H1 (cell line): ENCODE data around the gene SCRG1. TPM values are rescaled to one million over a fixed set of nuclear protein-coding genes. Genes with fewer than 3 reads are reported as not detected.
A peak's percentile ranks its signal among the peaks of the same experiment; 100 is the strongest.

ENCODE experiments used
- CTCF ChIA-PET: fragments of 300-600 bp; sonication (Branson Sonifier 250); formaldehyde crosslinking; loops from one replicate; lab custom pipeline; 2021; ENCODE audit not compliant: partially characterized antibody; lab: Charles Lee
- POLR2A ChIA-PET: fragments of 300-600 bp; sonication (Branson Sonifier 250); formaldehyde crosslinking; loops from one replicate; lab custom pipeline; 2021; ENCODE audit warnings: inconsistent platforms; ENCODE audit not compliant: partially characterized antibody; lab: Charles Lee
- DNase-seq, 2 experiments: peaks; one replicate each; pipeline versions ENCODE4 v3.0.0 to v3.0.0-alpha.2; 2010 to 2022; ENCODE audit warnings: low spot score in 2 of 2, low read depth in 1 of 2, mixed read lengths in 1 of 2
- FAIRE-seq: peaks from 2 replicates; lab custom pipeline; 2011; peaks lifted over from hg19 to GRCh38; lab: Jason Lieb, UNC
- H2AFZ ChIP-seq: 2 replicates; pipeline ENCODE4 v1.8.1; 2012; ENCODE audit warnings: low read length, inconsistent platforms
- H2AK5ac ChIP-seq: 2 replicates; pipeline ENCODE4 v1.6.1; 2013; ENCODE audit warnings: low read depth, low read length
- H2BK120ac ChIP-seq: replicated peaks from 2 replicates; pipeline ENCODE3; 2013; ENCODE audit warnings: low read depth, low read length, inconsistent platforms
- H2BK12ac ChIP-seq: 2 replicates; pipeline ENCODE4 v1.6.1; 2013; ENCODE audit warnings: low read depth, low read length
- H2BK15ac ChIP-seq: 2 replicates; pipeline ENCODE4 v1.6.1; 2013; ENCODE audit warnings: low read length
- H2BK20ac ChIP-seq: 2 replicates; pipeline ENCODE4 v1.6.1; 2013; ENCODE audit warnings: low read length
- H2BK5ac ChIP-seq: 2 replicates; pipeline ENCODE4 v1.6.1; 2013; ENCODE audit warnings: low read depth, low read length
- H3K14ac ChIP-seq: 2 replicates; pipeline ENCODE4 v1.6.1; 2013; ENCODE audit warnings: inconsistent platforms; ENCODE audit not compliant: insufficient read length
- H3K18ac ChIP-seq: 2 replicates; pipeline ENCODE4 v1.6.1; 2013; ENCODE audit warnings: low read length; ENCODE audit errors: extremely low read depth
- H3K23ac ChIP-seq: 2 replicates; pipeline ENCODE4 v1.6.1; 2013; ENCODE audit warnings: inconsistent platforms; ENCODE audit not compliant: insufficient read length
- H3K23me2 ChIP-seq: 2 replicates; pipeline ENCODE4 v1.6.1; 2013; ENCODE audit warnings: low read depth, low read length
- H3K27ac ChIP-seq: 2 replicates; pipeline ENCODE4 v1.6.1; 2011; ENCODE audit warnings: low read depth, low read length, inconsistent platforms
- H3K27me3 ChIP-seq, 4 experiments: replicated peaks in 1 of 4; 1 replicate in 1 of 4; 2 replicates in 3 of 4; pipeline versions ENCODE4 v1.6.1 to v1.8.1; 2011 to 2013; ENCODE audit warnings: low read length in 3 of 4, mild to moderate bottlenecking in 3 of 4, inconsistent platforms in 2 of 4, mixed read lengths in 2 of 4, moderate library complexity in 1 of 4; ENCODE audit not compliant: control insufficient read depth in 3 of 4, insufficient read depth in 3 of 4; ENCODE audit errors: extremely low read depth in 1 of 4
- H3K36me3 ChIP-seq, 4 experiments: 2 replicates each; pipeline versions ENCODE4 v1.6.1 to v1.8.1; 2011 to 2013; ENCODE audit warnings: mild to moderate bottlenecking in 4 of 4, low read length in 3 of 4, moderate library complexity in 2 of 4, control low read depth in 1 of 4, inconsistent platforms in 1 of 4; ENCODE audit not compliant: insufficient read depth in 4 of 4, control insufficient read depth in 2 of 4
- H3K4ac ChIP-seq: replicated peaks from 2 replicates; pipeline ENCODE3; 2013; ENCODE audit warnings: low read length, low read depth, mixed read lengths, inconsistent platforms; ENCODE audit not compliant: insufficient read length
- H3K4me1 ChIP-seq, 4 experiments: replicated peaks in 1 of 4; 1 replicate in 1 of 4; 2 replicates in 3 of 4; pipeline versions ENCODE4 v1.6.1 to v1.8.1; 2011 to 2013; ENCODE audit warnings: low read length in 3 of 4, inconsistent platforms in 2 of 4, mixed read lengths in 1 of 4; ENCODE audit not compliant: insufficient read depth in 4 of 4, control insufficient read depth in 3 of 4
- H3K4me2 ChIP-seq, 2 experiments: 2 replicates each; pipeline versions ENCODE4 v1.6.1 to v1.8.1; 2011 to 2013; ENCODE audit warnings: low read depth in 2 of 2, low read length in 2 of 2, control low read depth in 1 of 2, inconsistent platforms in 1 of 2, mild to moderate bottlenecking in 1 of 2; ENCODE audit not compliant: insufficient read depth in 1 of 2
- H3K4me3 ChIP-seq, 4 experiments: fragments of 200-600, 300-600 bp in 1 of 4; sonication (generic), shearing (Covaris generic), sonication (Bioruptor Twin) in 1 of 4; 2 replicates each; pipeline versions ENCODE4 v1.5.1 to v1.8.1; 2011 to 2016; ENCODE audit warnings: low read length in 4 of 4, low read depth in 3 of 4, control low read depth in 2 of 4, inconsistent platforms in 2 of 4, mild to moderate bottlenecking in 2 of 4, mixed read lengths in 1 of 4, moderate library complexity in 1 of 4; ENCODE audit not compliant: insufficient read depth in 2 of 4; ENCODE audit errors: extremely low read depth in 1 of 4
- H3K56ac ChIP-seq: replicated peaks from 2 replicates; pipeline ENCODE3; 2013; ENCODE audit warnings: low read depth, mild to moderate bottlenecking, mixed read lengths, low read length, inconsistent platforms; ENCODE audit not compliant: insufficient read length
- H3K79me1 ChIP-seq: 2 replicates; pipeline ENCODE4 v1.6.1; 2013; ENCODE audit warnings: low read depth, low read length, control low read depth
- H3K79me2 ChIP-seq, 2 experiments: 2 replicates each; pipeline versions ENCODE4 v1.6.1 to v1.8.1; 2012 to 2013; ENCODE audit warnings: low read length in 2 of 2, mild to moderate bottlenecking in 2 of 2, inconsistent platforms in 1 of 2; ENCODE audit not compliant: insufficient read depth in 2 of 2, control insufficient read depth in 1 of 2
- H3K9ac ChIP-seq, 4 experiments: replicated peaks in 1 of 4; 1 replicate in 1 of 4; 2 replicates in 3 of 4; pipeline versions ENCODE4 v1.6.1 to v1.8.1; 2011 to 2013; ENCODE audit warnings: low read depth in 3 of 4, low read length in 3 of 4, control low read depth in 2 of 4, mild to moderate bottlenecking in 2 of 4, moderate library complexity in 2 of 4, inconsistent platforms in 1 of 4; ENCODE audit errors: extremely low read depth in 1 of 4
- H3K9me3 ChIP-seq, 2 experiments: 2 replicates each; pipeline versions ENCODE4 v1.6.1 to v1.8.1; 2012 to 2013; ENCODE audit warnings: mild to moderate bottlenecking in 2 of 2, moderate library complexity in 2 of 2, control low read depth in 1 of 2, inconsistent platforms in 1 of 2, low read depth in 1 of 2, low read length in 1 of 2, mixed read lengths in 1 of 2; ENCODE audit not compliant: insufficient read depth in 2 of 2
- H4K20me1 ChIP-seq, 2 experiments: replicated peaks in 1 of 2; 2 replicates each; pipeline versions ENCODE3 to v1.8.1; 2011 to 2013; ENCODE audit warnings: inconsistent platforms in 2 of 2, low read length in 2 of 2, mild to moderate bottlenecking in 1 of 2; ENCODE audit not compliant: insufficient read depth in 2 of 2, control insufficient read depth in 1 of 2
- H4K5ac ChIP-seq: 2 replicates; pipeline ENCODE4 v1.6.1; 2013; ENCODE audit warnings: low read length, low read depth, mixed read lengths, inconsistent platforms; ENCODE audit not compliant: insufficient read length
- H4K8ac ChIP-seq: 2 replicates; pipeline ENCODE4 v1.8.0; 2013; ENCODE audit warnings: mild to moderate bottlenecking, moderate library complexity, low read length, inconsistent platforms; ENCODE audit not compliant: insufficient read depth; ENCODE audit errors: extremely low read depth
- H4K91ac ChIP-seq: replicated peaks from 2 replicates; pipeline ENCODE3; 2013; ENCODE audit warnings: low read length, mixed read lengths, inconsistent platforms; ENCODE audit not compliant: insufficient read length
- BCL11A ChIP-seq, 2 experiments: IDR thresholded peaks; one replicate each; pipeline ENCODE4 v1.6.1; 2011; ENCODE audit warnings: low read depth in 2 of 2, low read length in 2 of 2, mild to moderate bottlenecking in 2 of 2
- HDAC2 ChIP-seq, 2 experiments: fragments of 300-600 bp in 1 of 2; sonication (generic) in 1 of 2; IDR thresholded peaks; 2 replicates each; pipeline ENCODE4 v1.6.1; 2011 to 2012; ENCODE audit warnings: low read depth in 2 of 2, low read length in 2 of 2, mild to moderate bottlenecking in 2 of 2, moderate library complexity in 2 of 2, borderline replicate concordance in 1 of 2, inconsistent platforms in 1 of 2
- PHF8 ChIP-seq: fragments of 200-600 bp; sonication (generic); conservative IDR thresholded peaks from 2 replicates; pipeline ENCODE4 v1.7.1; 2012; ENCODE audit warnings: low read depth, mild to moderate bottlenecking, inconsistent platforms, low read length, moderate library complexity
- RBBP5 ChIP-seq: IDR thresholded peaks from 2 replicates; pipeline ENCODE4 v1.7.1; 2012; ENCODE audit warnings: low read depth, mild to moderate bottlenecking, inconsistent platforms, low read length, moderate library complexity, borderline replicate concordance
- SIX5 ChIP-seq: IDR thresholded peaks from 2 replicates; pipeline ENCODE4 v1.6.1; 2011; ENCODE audit warnings: mild to moderate bottlenecking, low read depth, low read length
- SP1 ChIP-seq: IDR thresholded peaks from 2 replicates; pipeline ENCODE4 v1.6.1; 2011; ENCODE audit warnings: low read depth, low read length
- TAF1 ChIP-seq: IDR thresholded peaks from 2 replicates; pipeline ENCODE4 v1.6.1; 2011; ENCODE audit warnings: mild to moderate bottlenecking, low read depth, low read length
- TEAD4 ChIP-seq: IDR thresholded peaks from 2 replicates; pipeline ENCODE4 v1.6.1; 2012; ENCODE audit warnings: low read depth, low read length, inconsistent platforms, mixed read lengths
- USF2 ChIP-seq: IDR thresholded peaks from 2 replicates; pipeline ENCODE4 v1.6.1; 2011; ENCODE audit warnings: low read length, improper control_type of control experiment
- WGBS, 2 experiments: shearing (Covaris generic) in 1 of 2; methylation state at CpG; one replicate each; pipeline versions ENCODE4 v1.1.6 to v1.1.7; 2013 to 2015; ENCODE audit warnings: low lambda C conversion rate in 2 of 2, mixed read lengths in 2 of 2, inconsistent platforms in 1 of 2, low coverage in 1 of 2, missing lambda C conversion rate in 1 of 2; ENCODE audit not compliant: insufficient replicate concordance in 2 of 2, insufficient coverage in 1 of 2, insufficient read length in 1 of 2; ENCODE audit errors: extremely low coverage in 1 of 2, missing lambda C conversion rate in 1 of 2; 5-methylcytosine and 5-hydroxymethylcytosine counted together
- polyA plus RNA-seq, 7 experiments: library from polyadenylated mRNA; depleted of rRNA in 3 of 7; stranded (reverse) in 5 of 7; unstranded in 2 of 7; fragments of >200 nt in 5 of 7; fragments of 200-250 nt in 2 of 7; gene quantifications; 1 replicate in 5 of 7; 2 replicates in 1 of 7; 4 replicates in 1 of 7; pipeline versions ENCODE4 v1.2.1 to v1.2.3, GENCODE V29; 2011 to 2013; ENCODE audit warnings: missing spikeins in 2 of 7, mixed read lengths in 2 of 7
- total RNA-seq: library from RNA; stranded (reverse); fragmentation: NEBNext Ultra II Directional; extraction: Animal tissue kit (Norgen Biotek cat#: 25700); gene quantifications from 2 replicates; pipeline ENCODE4 v1.2.1, GENCODE V29; 2021

Gene SCRG1
- total and polyA plus RNA-seq, 2 of the 8 experiments (the other 6 are each of a cell fraction or from before 2014, with no cell fraction given) = not detected

GRCh38 chr4:173334891-173335752 lies 63.8 kb downstream of the SCRG1 start:
- POLR2A ChIA-PET = interaction anchor here (0.6 to 8.0 kb wide), 43 partner anchors 10 to 403 kb away, joined by 3 to 123 read pairs (median 4); partner anchors contain the start of genes GALNT7, SAP30 and SCRG1
- Histone ChIP-seq H3K56ac (peak overlapping the region; percentile 71), H3K27ac (peak overlapping the region; percentile 99), H3K4ac (no peak overlapping the region), H2BK20ac (no peak overlapping the region), H2AK5ac (no peak overlapping the region), H3K36me3 (peaks cover 6 to 32% (median 16%) of the 10 kb centered on the region in 4 experiments; a peak in 7 of 8 replicates), H4K91ac (peak overlapping the region; percentile 61), H3K4me1 (peaks cover 0 to 3% (median 3%) of the 10 kb centered on the region in 4 experiments; a peak in 6 of 7 replicates), H2AFZ (peak overlapping the region; percentile 14), H3K9me3 (no peaks in the 10 kb centered on the region), H2BK5ac (peak overlapping the region; percentile 96), H4K20me1 (peaks cover 2 to 4% of the 10 kb centered on the region in 2 experiments), H3K79me2 (peaks cover 0 to 19% of the 10 kb centered on the region in 2 experiments; a peak in 3 of 4 replicates), H3K14ac (no peak overlapping the region), H3K4me3 (peak overlapping the region; percentile 73 to 99 (median 84)), H4K5ac (peak overlapping the region; percentile 98), H3K79me1 (no peaks in the 10 kb centered on the region), H4K8ac (peak overlapping the region; percentile 99), H3K23me2 (peaks cover 3% of the 10 kb centered on the region; the same call in 1 of the 2 replicates), H3K27me3 (no peaks in the 10 kb centered on the region), H2BK15ac (no peak overlapping the region), H3K9ac (peak overlapping the region; percentile 88 to 97 (median 96)), H3K4me2 (peak overlapping the region; percentile 81 to 90), H3K23ac (no peak overlapping the region), H3K18ac (peak overlapping the region; percentile 88), H2BK12ac (peak overlapping the region; percentile 97), H2BK120ac (no peak overlapping the region)
- WGBS, 2 experiments = 3% methylated on average over 48 of the region's 52 CpGs; no CpG with 5 or more reads in 1 of the 2 experiments
- DNase-seq = peak; percentile 65 to 87
- FAIRE-seq = no peak
- CTCF ChIA-PET = interaction anchor here (0.7 to 3.0 kb wide), 8 partner anchors 11 to 322 kb away, joined by 3 to 12 read pairs (median 4); partner anchors contain the start of gene SAP30
- TF ChIP-seq BCL11A (IDR thresholded peaks at IDR 0.05; ENCODE audit: low read depth in 2 of 2, low read length in 2 of 2) = no peak
- peak; percentile 69 for TF ChIP-seq TAF1
- TF ChIP-seq SIX5 = no peak
- no peak for TF ChIP-seq USF2
- peak in 1 of 2 experiments; percentile 84; a peak in 1 of 4 replicates for TF ChIP-seq HDAC2 (IDR thresholded peaks at IDR 0.05; ENCODE audit: borderline replicate concordance in 1 of 2, low read depth in 2 of 2, low read length in 2 of 2)
- TF ChIP-seq TEAD4 = peak; percentile 89
- TF ChIP-seq SP1 = peak; percentile 58
- TF ChIP-seq PHF8 = peak; percentile 79; the same call in 1 of the 2 replicates
- TF ChIP-seq RBBP5 = 0 out of 2 replicates have a peak, but pooled peaks have one; percentile 62
